Raji (cell line): ENCODE measurements around the gene PRLH.

Source experiments
- POLR2A ChIP-seq: IDR thresholded peaks from 2 replicates; pipeline ENCODE4 v1.6.1; 2011; ENCODE audit warnings: low read depth, low read length, control low read depth; ENCODE audit not compliant: insufficient read depth

PRLH gene

GRCh38 chr2:237549216-237549615, 17.2 kb upstream of the PRLH start:
- TF ChIP-seq POLR2A = no peak

DNA sequence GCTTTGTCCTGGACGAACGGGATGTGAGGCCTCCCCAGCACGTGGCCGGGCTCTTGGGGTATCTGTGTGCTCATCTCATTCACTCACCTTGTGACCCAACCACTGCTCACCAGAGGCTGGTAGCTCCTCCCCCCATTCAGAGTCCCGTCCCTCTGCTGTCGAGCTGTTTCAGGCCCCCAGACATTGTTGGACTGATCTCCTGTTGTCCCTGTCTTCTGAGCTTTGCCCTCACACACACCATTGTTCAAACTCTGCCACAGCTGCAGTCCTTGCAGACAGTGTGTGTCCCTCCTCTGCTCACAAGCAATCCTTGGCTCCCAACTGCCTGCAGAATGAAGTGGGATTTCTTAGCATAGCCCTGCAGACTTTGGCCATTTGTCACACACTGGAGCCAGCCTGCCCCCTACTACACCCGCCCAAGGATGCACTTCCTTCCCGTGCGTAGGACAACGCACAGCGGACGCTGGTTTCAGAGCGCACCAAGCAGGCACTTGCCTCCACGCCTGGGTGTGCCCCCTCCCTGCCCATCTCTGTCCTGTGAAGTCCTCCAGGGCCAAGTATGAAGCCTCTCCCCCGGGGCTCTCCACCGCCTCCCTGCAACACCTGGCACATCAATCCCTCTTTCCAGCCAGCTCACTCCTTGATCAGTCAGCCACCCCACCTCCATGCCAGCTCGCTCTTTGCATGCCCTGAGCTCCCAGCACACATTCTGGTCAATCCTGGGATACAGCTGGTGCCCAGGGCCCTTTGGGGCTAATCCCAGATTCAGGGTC, 16.5 kb upstream of the PRLH start:
- TF ChIP-seq POLR2A = no peak

DNA sequence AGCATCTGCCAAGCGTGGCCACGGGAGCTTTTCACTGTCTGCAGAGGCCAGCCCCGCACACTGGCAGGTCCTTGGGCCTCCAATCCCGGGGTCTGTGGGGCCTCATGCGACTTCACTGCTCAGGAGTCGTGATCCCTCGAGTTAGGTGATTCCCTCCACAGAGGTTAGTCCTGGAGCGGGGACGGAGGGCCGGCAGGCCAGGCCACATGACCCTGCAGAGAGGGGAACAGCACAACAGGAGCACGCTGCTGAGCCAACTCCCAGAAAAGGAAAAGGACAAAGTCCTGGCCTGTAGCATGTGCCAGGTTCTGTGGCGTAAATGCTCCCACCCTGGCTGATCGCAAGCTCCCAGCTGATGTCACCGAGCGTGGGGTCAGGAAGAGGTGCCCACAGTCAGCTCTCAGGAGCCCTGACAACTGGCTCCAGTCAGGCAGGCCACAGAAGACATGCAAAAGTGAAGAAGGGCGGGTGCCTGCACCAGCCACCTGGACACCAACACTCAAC, 15.3 kb upstream of the PRLH start:
- TF ChIP-seq POLR2A = no peak

DNA sequence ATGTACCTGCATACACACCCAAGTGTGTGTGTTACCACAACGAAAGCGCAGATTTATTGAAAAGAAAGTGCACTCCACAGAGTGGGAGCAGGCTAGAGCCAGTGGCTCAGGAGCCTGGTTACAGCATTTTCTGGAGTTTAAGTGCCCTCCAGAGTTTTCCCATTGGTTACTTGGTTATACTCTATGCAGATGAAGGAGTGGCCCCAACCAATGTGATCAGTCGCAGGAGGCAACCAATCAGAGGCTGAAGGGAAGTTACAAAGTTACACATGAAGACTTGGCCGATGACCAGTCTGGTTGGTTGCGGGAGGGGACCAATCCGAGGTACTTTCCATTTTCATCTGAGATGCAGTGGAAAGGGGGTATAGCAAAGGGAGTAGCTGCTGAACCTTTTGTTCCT, 13.5 kb upstream of the PRLH start:
- no peak for TF ChIP-seq POLR2A

DNA sequence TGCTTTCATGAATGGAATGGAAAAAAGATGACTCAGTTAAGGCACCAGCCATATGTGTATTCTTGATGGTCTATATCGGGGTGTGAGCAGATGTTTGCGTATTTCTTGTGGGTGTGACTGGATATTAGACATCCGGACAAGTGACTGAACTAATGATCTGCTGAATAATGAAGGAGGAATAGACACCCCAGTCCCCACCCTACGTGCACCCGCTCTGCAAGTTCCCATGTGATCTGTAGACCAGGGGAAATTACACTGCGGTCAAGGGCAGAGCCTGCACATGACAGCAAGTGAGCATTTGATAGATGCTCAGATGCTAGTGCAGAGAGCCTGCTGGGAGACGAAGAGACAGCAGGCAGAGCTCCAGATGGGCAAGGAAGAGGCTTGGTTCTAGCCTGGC, 12.4 kb upstream of the PRLH start:
- TF ChIP-seq POLR2A = no peak

GRCh38 chr2:237555560-237555959, 10.8 kb upstream of the PRLH start:
- TF ChIP-seq POLR2A = no peak

GRCh38 chr2:237556773-237557632, 9.4 kb upstream of the PRLH start:
- no peak for TF ChIP-seq POLR2A

DNA sequence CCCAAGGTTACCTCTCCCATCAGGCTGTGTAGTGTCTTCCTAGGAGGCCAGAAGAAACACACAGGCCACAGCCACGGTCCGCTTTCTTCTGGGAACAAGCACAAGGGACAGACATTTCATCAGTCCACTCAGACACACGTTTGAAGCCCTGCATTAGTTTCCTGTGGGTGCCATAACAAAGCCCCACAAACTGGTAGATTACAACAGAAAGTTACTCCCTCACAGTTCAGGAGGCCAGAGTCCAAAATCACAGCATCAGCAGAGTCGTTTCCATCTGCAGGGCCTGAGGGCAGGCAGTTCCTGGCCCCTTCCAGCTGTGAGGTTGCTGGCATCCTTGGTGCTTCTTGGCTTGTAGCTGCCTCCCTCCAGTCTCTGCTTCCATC, 8.8 kb upstream of the PRLH start:
- no peak for TF ChIP-seq POLR2A

DNA sequence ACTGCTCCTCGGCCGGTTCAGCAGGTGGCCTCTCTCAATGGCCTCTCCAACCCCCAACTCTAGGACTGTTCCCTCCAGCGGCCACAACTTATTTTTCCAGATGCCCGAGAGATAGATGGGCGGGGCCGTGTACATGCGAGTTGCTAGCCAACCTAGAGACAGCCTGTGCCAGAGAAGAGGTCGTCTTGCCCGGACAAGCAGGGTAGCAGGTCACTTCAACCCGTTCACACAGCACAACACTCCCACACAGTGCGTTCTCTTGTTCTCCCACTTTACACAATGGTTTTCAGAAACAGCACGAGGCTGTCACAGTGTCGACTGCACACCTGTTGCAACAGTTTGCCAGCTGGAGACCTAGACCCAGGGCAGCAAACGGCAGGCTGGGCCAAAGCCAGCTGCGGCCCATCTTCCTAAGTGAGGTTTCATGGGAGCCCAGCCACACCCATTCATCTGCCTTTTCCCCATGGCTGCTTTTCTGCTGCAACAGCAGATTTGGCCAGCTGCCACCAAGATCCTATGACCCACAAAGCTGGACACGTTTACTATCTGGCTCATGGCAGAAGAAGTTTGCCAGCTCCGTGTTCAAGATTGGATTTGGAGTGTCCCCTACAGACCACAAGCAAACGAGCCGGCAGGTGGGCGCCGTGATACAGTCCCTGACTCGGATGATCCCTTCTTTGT, 7.3 kb upstream of the PRLH start:
- no peak for TF ChIP-seq POLR2A

- no peak for TF ChIP-seq POLR2A
These were observed 5.2 kb upstream of the PRLH start for GRCh38 chr2:237561221-237561620.

GRCh38 chr2:237563816-237564215, 2.6 kb upstream of the PRLH start:
- no peak for TF ChIP-seq POLR2A

DNA sequence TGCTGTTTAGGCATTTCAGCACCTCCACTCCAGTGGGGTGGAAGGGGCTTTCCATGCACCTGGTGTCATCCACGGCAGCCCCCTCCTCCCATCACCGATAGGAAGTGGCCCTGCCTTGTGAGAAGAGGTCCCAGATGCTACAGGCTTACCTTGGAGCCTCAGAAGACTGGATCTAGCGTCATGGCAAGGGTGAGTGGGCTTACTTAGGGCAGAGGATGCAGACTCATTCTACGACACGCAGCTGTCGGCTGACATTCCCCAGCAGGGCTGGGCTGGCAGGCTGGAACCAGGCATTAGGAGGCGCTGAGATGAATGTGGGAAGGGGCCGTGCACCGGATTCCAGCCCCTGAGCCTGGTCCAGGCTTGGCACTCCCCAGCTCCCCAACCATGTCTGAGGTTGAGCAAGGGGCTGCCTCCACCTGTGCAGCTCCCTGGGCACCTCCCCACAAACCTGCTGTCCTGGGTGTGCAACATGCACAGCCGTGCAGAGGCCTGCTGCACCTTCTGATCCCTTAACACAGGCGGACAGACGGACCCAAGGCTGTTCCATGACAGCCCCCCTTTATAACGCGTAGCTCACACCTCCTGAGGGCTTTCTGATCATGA, 1.7 kb upstream of the PRLH start:
- no peak for TF ChIP-seq POLR2A

DNA sequence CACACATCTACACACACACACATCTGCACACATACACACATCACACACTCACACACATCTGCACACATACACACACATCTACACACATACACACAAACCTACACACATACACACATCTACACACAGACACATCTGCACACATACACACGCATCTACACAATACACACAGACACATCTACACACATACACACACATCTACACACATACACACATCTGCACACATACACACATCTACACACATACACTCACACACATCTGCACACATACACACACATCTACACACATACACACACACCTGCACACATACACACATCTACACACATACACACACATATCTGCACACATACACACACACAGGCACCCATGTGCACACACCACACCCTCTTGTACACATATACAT, 400 bp upstream of the PRLH start:
- no peak for TF ChIP-seq POLR2A

DNA sequence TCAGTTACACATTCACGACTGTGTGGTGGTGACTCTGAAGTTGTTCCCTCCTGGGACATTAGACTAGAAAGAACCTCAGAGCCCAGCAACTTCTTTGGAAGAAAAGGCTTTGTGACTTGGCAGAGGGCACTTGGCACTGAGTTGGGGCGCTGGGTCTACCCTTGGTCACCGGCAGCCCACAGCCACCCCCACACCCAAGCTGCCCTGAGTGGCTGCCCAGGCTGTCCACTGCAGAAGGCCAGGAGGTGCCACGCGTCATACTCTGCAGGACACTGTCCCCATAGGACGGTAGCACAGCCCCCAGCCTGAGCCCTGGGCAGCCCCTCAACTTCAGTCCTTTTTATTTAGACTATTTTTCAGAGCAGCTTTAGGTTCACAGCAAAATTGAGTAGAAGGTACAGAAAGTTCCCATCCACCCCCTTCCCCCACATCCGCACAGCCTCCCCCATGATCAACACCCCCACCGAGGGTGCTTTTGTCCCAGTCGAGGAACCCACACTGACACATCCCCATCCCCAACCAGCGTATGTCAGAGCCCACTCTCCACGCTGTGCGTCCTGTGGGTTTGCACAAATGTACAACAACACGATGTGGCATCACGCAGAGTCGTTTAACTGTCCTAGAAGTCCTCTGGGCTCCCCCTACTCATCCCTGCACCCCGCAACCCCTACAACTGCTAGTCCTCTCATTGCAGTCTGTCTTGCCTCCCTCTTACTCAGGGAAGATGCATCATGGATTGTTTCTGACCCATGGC, 1.1 kb downstream of the PRLH start:
- no peak for TF ChIP-seq POLR2A
